EL (cell line): Measurements from ENCODE around the gene CD83.

Source experiments
- DNase-seq: peaks from one replicate; pipeline ENCODE4 v3.0.0-alpha.2; 2016

Gene CD83

DNA sequence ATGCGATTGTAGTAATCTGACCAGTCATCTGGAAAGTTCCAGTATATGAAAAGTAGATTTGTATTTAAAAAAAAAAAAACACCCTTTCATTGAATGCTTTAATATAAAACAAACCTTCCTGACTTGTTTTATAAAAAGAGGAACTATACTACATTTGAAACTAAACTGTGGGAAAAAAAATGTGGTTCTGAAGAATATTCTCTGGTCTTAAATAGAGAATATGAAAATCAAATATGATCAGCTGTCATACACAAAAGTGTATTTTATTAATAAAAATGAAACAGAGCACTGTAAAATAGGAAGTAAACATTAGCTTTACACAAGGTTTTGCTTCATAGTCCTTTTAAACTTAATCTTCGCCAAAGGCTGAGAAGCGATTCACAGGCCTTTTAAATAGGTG, 25.3 kb upstream of the CD83 start:
- no peak for DNase-seq

DNA sequence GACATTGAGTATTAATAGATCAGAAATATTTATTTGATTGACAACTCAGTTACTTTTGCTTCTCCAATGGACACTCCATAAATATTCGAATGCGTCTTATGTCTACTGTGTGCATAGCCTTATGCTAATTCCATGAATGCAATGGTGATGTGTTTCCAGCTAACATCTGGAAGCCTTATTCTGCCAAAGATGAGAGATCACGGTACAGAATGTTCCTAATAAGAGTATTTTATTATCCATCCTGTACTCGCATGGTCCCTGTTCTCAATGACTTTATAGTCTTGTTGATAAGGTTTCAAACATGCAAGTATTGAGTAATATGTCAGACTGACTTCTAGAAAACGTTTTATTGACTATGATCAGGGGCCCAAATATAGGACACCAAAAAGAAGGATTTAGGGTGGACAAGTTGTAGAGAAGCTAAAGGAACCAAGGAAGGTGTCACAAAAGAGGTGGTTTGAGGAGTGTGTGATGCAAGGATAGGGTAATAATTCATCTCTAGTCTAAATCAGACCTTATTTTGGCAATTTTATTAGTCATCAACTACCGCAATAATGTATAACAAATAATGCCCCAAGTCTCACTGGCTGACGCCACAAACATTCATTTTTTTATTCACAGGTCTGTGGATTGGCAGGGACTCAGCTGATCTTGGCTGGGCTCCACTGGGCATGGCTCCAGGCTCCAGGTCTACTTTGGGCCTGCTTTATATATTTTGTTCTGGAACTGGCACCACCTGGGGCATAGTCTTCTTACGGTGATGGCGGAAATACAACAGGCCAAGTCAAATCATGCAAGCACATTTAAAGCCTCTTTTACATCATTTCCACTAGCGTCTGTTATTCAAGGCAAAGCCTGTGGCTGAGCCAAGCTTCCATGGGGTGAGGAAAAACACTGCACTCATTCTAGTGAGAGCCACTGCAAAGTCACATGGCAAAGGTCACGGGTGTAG, 24.5 kb upstream of the CD83 start:
- DNase-seq = no peak

- DNase-seq = peak; percentile 32
Measured at GRCh38 chr6:14094721-14095120, 22.9 kb upstream of the CD83 start.

DNA sequence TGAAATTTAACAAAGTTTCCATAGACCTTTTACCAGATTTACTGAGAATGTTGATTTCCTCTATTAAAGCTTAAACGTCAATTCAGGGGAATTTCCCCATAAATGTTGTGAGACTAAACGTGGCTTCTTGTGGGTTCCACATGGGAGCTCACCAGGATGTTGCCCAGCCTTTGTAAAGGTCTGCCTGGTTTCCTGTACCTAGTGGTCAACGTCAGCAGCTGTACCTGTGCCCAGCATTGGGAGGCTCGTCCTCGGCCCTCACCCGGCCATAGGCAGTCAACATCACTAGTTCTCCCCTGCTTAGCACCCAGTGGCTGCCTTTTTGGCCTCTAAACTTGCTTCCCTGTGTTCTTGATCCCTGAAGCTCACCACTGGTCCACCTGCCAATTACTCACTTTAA, 22.1 kb upstream of the CD83 start:
- no peak for DNase-seq

DNA sequence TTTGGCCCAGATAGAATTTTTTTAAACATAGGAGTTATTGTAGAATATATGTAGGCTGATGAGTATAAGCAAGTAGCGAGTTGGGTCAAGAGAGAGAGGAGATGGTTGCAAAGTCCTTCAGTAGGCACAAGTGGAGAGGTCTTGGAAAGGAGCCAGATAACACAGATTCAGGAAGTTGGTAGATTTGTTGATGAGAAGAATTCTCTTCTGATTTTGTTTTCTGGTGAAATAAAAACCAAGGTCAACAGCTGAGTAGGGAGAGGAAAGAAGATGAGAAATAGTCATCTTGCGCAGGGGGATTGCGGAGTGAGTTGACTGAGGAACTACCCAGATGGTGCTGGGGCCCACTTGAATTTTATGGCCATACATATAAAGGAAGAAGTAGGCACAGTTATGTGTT, 17.4 kb upstream of the CD83 start:
- DNase-seq = no peak

DNA sequence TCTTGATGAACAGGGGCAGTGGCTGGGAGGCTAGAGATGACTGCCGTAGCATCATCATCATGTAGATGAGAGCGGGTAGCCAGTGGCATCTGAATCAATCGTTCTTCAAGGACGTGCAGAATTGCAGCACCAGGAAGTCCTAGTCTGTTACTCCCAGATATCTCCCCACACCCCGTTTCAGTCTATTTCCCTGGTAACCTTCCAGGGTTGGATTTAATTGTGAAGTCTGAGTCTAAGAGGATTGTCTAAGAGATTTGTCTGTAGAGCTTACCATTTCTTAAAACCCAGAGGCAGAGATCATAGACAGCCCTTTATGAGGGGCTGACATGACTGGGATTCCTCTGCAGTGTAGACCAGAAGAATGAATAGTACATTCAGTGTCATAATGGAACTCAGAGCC, 16.6 kb upstream of the CD83 start:
- DNase-seq = no peak

GRCh38 chr6:14102383-14102782, 15.2 kb upstream of the CD83 start:
- DNase-seq = no peak

- no peak for DNase-seq
Measured at GRCh38 chr6:14105547-14105946, 12.0 kb upstream of the CD83 start.

DNA sequence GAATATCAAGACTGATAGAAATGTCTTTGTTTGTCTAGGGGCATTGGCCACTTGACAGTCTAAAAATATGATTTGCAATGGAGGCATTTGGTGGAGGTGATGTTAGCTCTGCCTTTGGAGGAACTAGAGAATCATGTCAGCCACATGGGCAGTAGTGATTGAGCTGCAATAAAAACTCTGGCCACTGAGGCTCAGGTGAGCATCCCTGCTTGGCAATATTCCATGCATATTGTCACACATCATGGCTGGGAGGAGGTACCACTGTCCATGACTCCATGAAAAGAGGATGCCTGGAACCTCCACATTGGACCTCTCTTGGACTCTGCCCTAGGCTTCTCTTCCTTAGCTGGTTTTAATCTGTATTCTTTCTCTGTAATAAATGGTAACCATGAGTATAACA, 10.6 kb upstream of the CD83 start:
- no peak for DNase-seq

GRCh38 chr6:14107711-14108494, 9.7 kb upstream of the CD83 start:
- no peak for DNase-seq

DNA sequence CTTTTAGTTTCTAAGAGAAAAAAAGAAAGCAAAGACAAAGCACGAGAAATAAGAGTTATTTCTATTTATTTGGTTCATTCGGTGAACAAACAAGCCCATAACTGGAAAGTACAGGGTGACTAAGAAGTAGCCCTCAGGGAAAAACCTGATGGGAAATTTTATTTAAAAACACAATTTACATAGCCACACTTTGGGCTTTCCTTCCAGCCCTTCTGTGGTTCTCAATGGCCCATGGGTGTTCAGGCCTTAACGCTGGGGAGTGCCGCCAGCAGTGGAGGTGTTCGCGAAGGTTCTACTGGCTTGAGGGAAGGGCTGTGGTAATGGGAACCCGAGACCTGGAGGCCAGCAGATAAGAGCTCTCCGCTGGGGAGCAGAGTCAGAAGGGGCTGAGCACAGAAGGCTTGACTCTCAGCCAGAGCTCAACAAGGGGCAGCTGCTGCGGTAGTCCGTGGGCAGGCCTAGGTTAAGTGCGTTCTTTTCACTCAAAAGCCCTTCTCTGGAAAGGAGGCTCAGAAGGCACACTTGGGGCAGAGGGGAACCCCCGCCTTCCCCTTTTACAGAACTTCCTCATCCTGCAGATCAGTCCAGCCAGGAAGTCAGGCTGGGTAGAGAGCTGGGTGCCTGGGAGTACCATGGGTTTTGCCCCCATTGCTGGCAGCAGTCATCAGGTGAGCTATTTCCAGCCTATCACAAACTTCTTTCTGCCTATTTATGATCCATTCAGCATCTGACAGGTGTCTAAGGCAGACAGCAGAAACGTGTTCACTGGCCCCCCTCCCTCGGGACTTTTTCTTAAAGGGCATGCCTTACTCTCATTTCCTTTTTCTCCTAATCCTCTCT, 8.8 kb upstream of the CD83 start:
- no peak for DNase-seq

DNA sequence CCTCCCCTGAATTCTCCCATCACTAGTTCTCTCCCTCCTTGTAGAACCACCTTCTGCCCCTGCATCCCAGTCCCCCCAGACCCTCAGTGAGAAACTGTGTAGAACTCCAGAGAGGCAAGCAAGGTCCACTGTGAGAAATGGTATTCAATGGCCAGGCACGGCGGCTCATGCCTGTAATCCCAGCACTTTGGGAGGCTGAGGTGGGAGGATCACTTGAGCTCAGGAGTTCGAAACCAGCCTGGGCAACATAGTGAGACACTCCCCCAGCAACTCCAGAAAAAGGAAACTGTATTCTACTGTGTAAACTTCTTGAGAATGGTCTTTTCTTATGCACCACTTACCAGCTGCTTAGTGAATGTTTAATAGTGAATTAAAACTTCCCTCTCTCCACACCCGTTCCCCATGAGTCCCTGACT, 8.2 kb upstream of the CD83 start:
- no peak for DNase-seq

GRCh38 chr6:14110001-14110818, 7.4 kb upstream of the CD83 start:
- no peak for DNase-seq

DNA sequence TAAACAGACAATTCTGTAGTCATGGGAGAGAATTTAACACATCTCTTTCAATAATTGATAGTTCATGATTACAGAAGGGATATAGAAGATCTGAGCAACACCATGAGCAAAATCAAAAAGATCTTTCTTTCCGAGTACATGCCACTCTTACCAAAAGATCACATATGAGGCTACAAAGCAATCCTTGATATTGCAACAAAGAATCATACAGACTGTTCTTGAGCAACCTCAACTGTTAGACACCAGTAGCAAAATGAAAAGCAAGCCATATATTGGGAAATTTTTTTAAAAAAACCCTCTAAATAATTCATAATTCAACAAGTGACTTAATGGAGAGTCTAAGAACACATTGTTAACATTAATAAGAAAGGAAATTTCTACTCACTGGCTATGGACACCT, 3.6 kb upstream of the CD83 start:
- no peak for DNase-seq

DNA sequence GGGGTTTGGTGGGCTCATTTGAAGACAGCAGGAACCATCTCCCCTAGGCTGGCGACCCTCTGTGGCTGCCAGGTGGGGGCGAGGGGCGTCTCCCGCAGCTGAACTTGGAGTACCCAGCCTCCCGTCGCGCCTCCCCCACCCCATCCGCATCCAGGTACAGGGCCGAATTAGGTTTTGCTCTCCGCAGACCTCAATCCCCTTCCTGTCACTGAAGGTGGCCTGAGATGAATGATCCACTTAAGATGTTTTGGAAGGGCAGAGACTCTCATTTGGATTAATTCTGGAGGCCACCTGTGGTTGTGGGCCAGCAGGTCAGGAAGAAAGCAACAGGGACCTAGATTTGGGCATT, 493 bp downstream of the CD83 start:
- no peak for DNase-seq

- no peak for DNase-seq
Measured at GRCh38 chr6:14118446-14118845, 874 bp downstream of the CD83 start.

- peak; percentile 8 for DNase-seq
Measured at GRCh38 chr6:14119784-14120183, 2.2 kb downstream of the CD83 start.

- no peak for DNase-seq
Measured at GRCh38 chr6:14120546-14120945, 3.0 kb downstream of the CD83 start.

DNA sequence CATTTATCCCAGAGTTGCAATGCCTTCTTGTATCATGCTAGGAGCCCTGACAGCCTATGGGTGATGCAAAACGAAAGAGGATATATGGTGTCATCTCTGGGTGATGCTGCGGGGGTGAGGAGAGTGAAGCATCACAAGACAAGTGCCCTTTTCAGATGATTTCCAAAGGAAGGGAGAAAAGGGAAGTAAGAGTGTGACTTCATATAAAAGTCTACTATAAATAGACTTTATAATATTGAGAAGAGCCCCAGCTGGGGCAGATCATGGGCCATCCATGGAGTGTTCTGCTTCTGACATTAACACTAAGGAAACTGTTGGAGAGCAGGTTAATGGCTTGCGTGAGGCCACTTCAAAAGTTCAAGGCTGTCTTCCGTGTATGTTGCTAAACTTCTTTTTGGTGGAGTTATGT, 4.4 kb downstream of the CD83 start:
- DNase-seq = no peak

- peak; percentile 71 for DNase-seq
Measured at GRCh38 chr6:14123386-14124111, 6.0 kb downstream of the CD83 start.

GRCh38 chr6:14125346-14125745, 7.8 kb downstream of the CD83 start:
- DNase-seq = no peak

GRCh38 chr6:14126191-14126590, 8.6 kb downstream of the CD83 start:
- DNase-seq = no peak
